K562 (cell line): ENCODE measurements around the gene GRK4. TPM values are rescaled to one million over a fixed set of nuclear protein-coding genes. Genes with fewer than 3 reads are reported as not detected.

Source experiments
- CBX1 ChIP-seq: sonication (generic); IDR thresholded peaks from 2 replicates; pipeline ENCODE4 v1.6.1; 2016; ENCODE audit warnings: antibody characterized with exemption, low read depth, mild to moderate bottlenecking
- CEBPG ChIP-seq, 3 experiments: fragments of 200-800 bp in 1 of 3; sonication (Bioruptor generic) in 1 of 3; sonication (generic) in 1 of 3; formaldehyde crosslinking in 1 of 3; IDR thresholded peaks in 2 of 3; conservative IDR thresholded peaks in 1 of 3; 2 replicates each; pipeline versions ENCODE4 v1.6.1 to v1.8.0; 2016 to 2022; ENCODE audit warnings: missing compliant biosample characterization in 2 of 3, missing genetic modification characterization in 2 of 3, mild to moderate bottlenecking in 1 of 3, missing genetic modification reagents in 1 of 3
- CEBPZ ChIP-seq: fragments of 150-350 bp; IDR thresholded peaks from 2 replicates; pipeline ENCODE4 v1.6.1; 2014; ENCODE audit warnings: low read depth, mild to moderate bottlenecking, low read length, borderline replicate concordance
- CHD1 ChIP-seq: fragments of 200-600 bp; sonication (generic); IDR thresholded peaks from one replicate; pipeline ENCODE4 v1.6.1; 2012; ENCODE audit warnings: mild to moderate bottlenecking, moderate library complexity, low read length, inconsistent platforms
- DMBX1 ChIP-seq: fragments of 250-450 bp; sonication (Bioruptor Pico); IDR thresholded peaks from 2 replicates; pipeline ENCODE4 v1.8.0; 2022; ENCODE audit warnings: inconsistent platforms, mild to moderate bottlenecking, moderate library complexity, borderline replicate concordance
- E2F3 ChIP-seq: fragments of 250-450 bp; sonication (Bioruptor Pico); IDR thresholded peaks from 2 replicates; pipeline ENCODE4 v1.4.0; 2020; ENCODE audit warnings: mild to moderate bottlenecking
- ESRRA ChIP-seq: fragments of 450-650 bp; IDR thresholded peaks from 2 replicates; pipeline ENCODE4 v1.6.1; 2014; ENCODE audit warnings: low read depth, mild to moderate bottlenecking, moderate library complexity, borderline replicate concordance
- ETV6 ChIP-seq, 3 experiments: fragments of 150-350 bp in 1 of 3; sonication (generic) in 1 of 3; formaldehyde crosslinking in 1 of 3; IDR thresholded peaks; 2 replicates each; pipeline versions ENCODE4 v1.6.1 to v1.8.0; 2014 to 2022; ENCODE audit warnings: borderline replicate concordance in 2 of 3, low read depth in 2 of 3, antibody characterized with exemption in 1 of 3, low read length in 1 of 3, mild to moderate bottlenecking in 1 of 3, missing genetic modification reagents in 1 of 3
- HDAC2 ChIP-seq: fragments of 450-650 bp; IDR thresholded peaks from 2 replicates; pipeline ENCODE4 v1.6.1; 2016; ENCODE audit warnings: mild to moderate bottlenecking
- HNRNPK ChIP-seq: fragments of 200-400 bp; formaldehyde crosslinking; IDR thresholded peaks from one replicate; pipeline ENCODE4 v1.6.1; 2018; ENCODE audit warnings: mild to moderate bottlenecking, low read depth, low read length; ENCODE audit not compliant: poor library complexity, severe bottlenecking
- MEF2D ChIP-seq: conservative IDR thresholded peaks from 2 replicates; pipeline ENCODE4 v1.6.1; 2016; ENCODE audit warnings: low read depth, missing genetic modification characterization, missing compliant biosample characterization
- MTA2 ChIP-seq: fragments of 450-650 bp; IDR thresholded peaks from 2 replicates; pipeline ENCODE4 v1.6.1; 2016; ENCODE audit warnings: low read depth
- NCOA2 ChIP-seq, 2 experiments: fragments of 450-650 bp; IDR thresholded peaks; 2 replicates each; pipeline ENCODE4 v1.6.1; 2018; ENCODE audit warnings: mild to moderate bottlenecking in 2 of 2, moderate library complexity in 1 of 2; ENCODE audit not compliant: partially characterized antibody in 2 of 2
- NFRKB ChIP-seq: fragments of 450-650 bp; IDR thresholded peaks from 2 replicates; pipeline ENCODE4 v1.6.1; 2016; ENCODE audit warnings: low read depth
- PCBP2 ChIP-seq: fragments of 200-400 bp; formaldehyde crosslinking; IDR thresholded peaks from 2 replicates; pipeline ENCODE4 v1.6.1; 2018; ENCODE audit warnings: low read length, low read depth, mild to moderate bottlenecking, moderate library complexity; ENCODE audit not compliant: poor library complexity, severe bottlenecking
- PPARD ChIP-seq: fragments of 250-450 bp; sonication (Bioruptor Pico); IDR thresholded peaks from 2 replicates; pipeline ENCODE4 v1.8.0; 2022; ENCODE audit warnings: inconsistent platforms, mild to moderate bottlenecking, moderate library complexity
- SIN3A ChIP-seq, 2 experiments: fragments of 150-350 bp in 1 of 2; IDR thresholded peaks; 2 replicates each; pipeline ENCODE4 v1.6.1; 2011 to 2016; ENCODE audit warnings: borderline replicate concordance in 2 of 2, low read depth in 2 of 2, low read length in 2 of 2, mild to moderate bottlenecking in 2 of 2, moderate library complexity in 2 of 2; ENCODE audit not compliant: control insufficient read depth in 1 of 2
- SMARCB1 ChIP-seq: IDR thresholded peaks from 2 replicates; pipeline ENCODE4 v1.6.1; 2011; ENCODE audit warnings: improper control_type of control experiment, low read depth; ENCODE audit not compliant: insufficient read length
- SREBF1 ChIP-seq: fragments of 150-350 bp; IDR thresholded peaks from 2 replicates; pipeline ENCODE4 v1.6.1; 2014; ENCODE audit warnings: antibody characterized with exemption, low read depth, low read length, borderline replicate concordance
- TRIM28 ChIP-seq: fragments of 450-650 bp; IDR thresholded peaks from 2 replicates; pipeline ENCODE4 v1.6.1; 2017
- ZBTB8A ChIP-seq: fragments of 450-650 bp; IDR thresholded peaks from 2 replicates; pipeline ENCODE4 v1.6.1; 2018; ENCODE audit warnings: mild to moderate bottlenecking, moderate library complexity; ENCODE audit not compliant: partially characterized antibody
- ZNF140 ChIP-seq: fragments of 250-450 bp; sonication (Bioruptor Pico); IDR thresholded peaks from 2 replicates; pipeline ENCODE4 v1.8.0; 2021; ENCODE audit warnings: moderate library complexity, mild to moderate bottlenecking, inconsistent platforms
- ZNF354B ChIP-seq: fragments of 250-450 bp; sonication (Bioruptor Pico); IDR thresholded peaks from 2 replicates; pipeline ENCODE4 v1.4.0; 2020
- polyA plus RNA-seq, 8 experiments: library from polyadenylated mRNA; depleted of rRNA in 4 of 8; stranded (reverse) in 5 of 8; unstranded in 3 of 8; fragments of >200 nt; fragmentation: Nextera tagmentation in 2 of 8; fragmentation: Illumina TruSeq in 1 of 8; extraction: Ambion mirVana in 2 of 8; extraction: Trizol in 1 of 8; gene quantifications; 2 replicates each; pipeline versions ENCODE4 v1.2.1 to v1.2.3, GENCODE V29; 2011 to 2014; ENCODE audit warnings: inconsistent platforms in 1 of 8, missing spikeins in 1 of 8
- total RNA-seq, 7 experiments: library from RNA; depleted of rRNA in 6 of 7; stranded (reverse); fragments of >200 nt in 6 of 7; fragmentation: Illumina TruSeq in 2 of 7; extraction: Trizol in 2 of 7; gene quantifications; 2 replicates each; pipeline versions ENCODE4 v1.2.1 to v1.2.3, GENCODE V29; 2011 to 2021; ENCODE audit warnings: low replicate concordance in 1 of 7
- TF ChIP-seq, protein P1 (sequence below), 2 experiments: IDR thresholded peaks; 2 replicates each; pipeline ENCODE4 v1.6.1; 2011; ENCODE audit warnings: borderline replicate concordance in 1 of 2, control low read depth in 1 of 2, low read depth in 1 of 2, low read length in 1 of 2, mild to moderate bottlenecking in 1 of 2, mixed read lengths in 1 of 2, moderate library complexity in 1 of 2; ENCODE audit not compliant: insufficient read depth in 1 of 2, insufficient read length in 1 of 2, poor library complexity in 1 of 2, severe bottlenecking in 1 of 2; ENCODE audit errors: extremely low read depth in 1 of 2

GRK4 gene
- total and polyA plus RNA-seq, 9 of the 15 experiments (the other 6 are each of a cell fraction or from before 2014, with no cell fraction given): 1.1 to 4.8 (median 2.6) TPM

DNA sequence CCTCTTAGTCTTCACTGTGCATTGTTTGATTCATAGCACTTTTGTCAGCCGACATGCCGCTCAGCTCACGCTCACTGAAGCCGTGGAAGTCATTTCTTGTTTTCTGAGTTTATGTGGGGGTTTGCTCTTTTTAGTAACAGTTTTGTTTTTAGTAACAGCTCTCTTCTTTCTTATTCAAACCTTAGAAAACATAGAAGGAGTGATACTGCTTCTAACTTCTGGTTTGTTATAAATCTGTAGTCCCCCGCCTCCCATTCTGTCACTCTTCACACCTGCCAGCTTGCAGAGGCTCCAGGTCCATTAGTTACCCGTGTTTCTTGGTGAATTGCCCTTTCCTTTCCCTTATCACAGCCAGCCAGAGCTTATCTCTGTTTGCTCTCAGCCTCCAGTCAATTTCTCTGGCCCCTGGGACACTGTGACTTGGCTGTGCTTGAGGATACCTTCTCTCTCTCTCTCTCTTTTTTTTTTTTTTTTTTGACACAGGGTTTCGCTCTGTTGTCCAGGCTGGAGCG is 50.5 kb downstream of the GRK4 start (continued):
- TF ChIP-seq CEBPZ: no peak
- TF ChIP-seq, protein P1, sequence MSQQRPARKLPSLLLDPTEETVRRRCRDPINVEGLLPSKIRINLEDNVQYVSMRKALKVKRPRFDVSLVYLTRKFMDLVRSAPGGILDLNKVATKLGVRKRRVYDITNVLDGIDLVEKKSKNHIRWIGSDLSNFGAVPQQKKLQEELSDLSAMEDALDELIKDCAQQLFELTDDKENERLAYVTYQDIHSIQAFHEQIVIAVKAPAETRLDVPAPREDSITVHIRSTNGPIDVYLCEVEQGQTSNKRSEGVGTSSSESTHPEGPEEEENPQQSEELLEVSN (IDR thresholded peaks at IDR 0.05; ENCODE audit: borderline replicate concordance in 1 of 2, extremely low read depth in 1 of 2, insufficient read depth in 1 of 2, insufficient read length in 1 of 2, low read depth in 1 of 2, low read length in 1 of 2, poor library complexity in 1 of 2, severe bottlenecking in 1 of 2): no peak
- TF ChIP-seq SREBF1: no peak
- TF ChIP-seq ZBTB8A: no peak
- no peak for TF ChIP-seq MEF2D (tag)
- no peak for TF ChIP-seq SMARCB1
- no peak for TF ChIP-seq NFRKB
- no peak for TF ChIP-seq PCBP2
- TF ChIP-seq MTA2: peak; percentile 62
- no peak for TF ChIP-seq NCOA2 (IDR thresholded peaks at IDR 0.05; ENCODE audit: partially characterized antibody in 2 of 2)
- TF ChIP-seq CBX1: no peak
- no peak for TF ChIP-seq CHD1
- no peak for TF ChIP-seq SIN3A (IDR thresholded peaks at IDR 0.05; ENCODE audit: borderline replicate concordance in 2 of 2, control insufficient read depth in 1 of 2, low read depth in 2 of 2, low read length in 2 of 2)
- no peak for TF ChIP-seq ZNF354B (CRISPR knock-in tag)
- TF ChIP-seq E2F3 (CRISPR knock-in tag): no peak
- no peak for TF ChIP-seq ETV6 (IDR thresholded peaks at IDR 0.05; ENCODE audit: borderline replicate concordance in 1 of 2, low read depth in 2 of 2, low read length in 1 of 2)
- no peak for TF ChIP-seq ETV6 (CRISPR knock-in tag; IDR thresholded peaks at IDR 0.05; ENCODE audit: borderline replicate concordance)
- no peak for TF ChIP-seq HDAC2
- TF ChIP-seq ESRRA: no peak
- TF ChIP-seq DMBX1: no peak
- no peak for TF ChIP-seq PPARD (CRISPR knock-in tag)
- no peak for TF ChIP-seq ZNF140 (CRISPR knock-in tag)
- TF ChIP-seq CEBPG (CRISPR knock-in tag; IDR thresholded peaks at IDR 0.05): no peak
- TF ChIP-seq CEBPG (tag; conservative IDR thresholded peaks at IDR 0.05 in 1 of 2, IDR thresholded peaks at IDR 0.05 in 1 of 2): no peak
- TF ChIP-seq TRIM28: no peak
- TF ChIP-seq HNRNPK: no peak
